Astrocyte of the hippocampus (primary cell): ENCODE results near the gene VSX1.

Experiments
- DNase-seq: peaks from one replicate; pipeline ENCODE4 v3.0.0; 2011; ENCODE audit warnings: low read depth, low spot score

The VSX1 gene

GRCh38 chr20:25065625-25066338 is 16.2 kb downstream of the VSX1 start:
- DNase-seq: peak; percentile 78

GRCh38 chr20:25065072-25065624 is 16.8 kb downstream of the VSX1 start:
- no peak for DNase-seq

- peak; percentile 62 for DNase-seq
These were observed 17.3 kb downstream of the VSX1 start for GRCh38 chr20:25064561-25065071.

- DNase-seq: no peak
These were observed 18.0 kb downstream of the VSX1 start for GRCh38 chr20:25063981-25064380.

GRCh38 chr20:25063546-25063945 is 18.4 kb downstream of the VSX1 start:
- no peak for DNase-seq

GRCh38 chr20:25062841-25063240 is 19.1 kb downstream of the VSX1 start:
- no peak for DNase-seq

- DNase-seq: no peak
These were observed 20.0 kb downstream of the VSX1 start for GRCh38 chr20:25061821-25062530.

GRCh38 chr20:25061103-25061799 is 20.7 kb downstream of the VSX1 start:
- DNase-seq: no peak

GRCh38 chr20:25059866-25060465 is 22.0 kb downstream of the VSX1 start:
- DNase-seq: no peak

GRCh38 chr20:25058847-25059810 is 22.8 kb downstream of the VSX1 start:
- DNase-seq: no peak

GRCh38 chr20:25058051-25058846 is 23.7 kb downstream of the VSX1 start, which contains the start of gene ACSS1:
Gene ACSS1 (minus strand): TSS chr20:25058139. CDS start chr20:25058102, 37 bp downstream.
- peak; percentile 56 for DNase-seq

- DNase-seq: peak; percentile 67
These were observed 24.5 kb downstream of the VSX1 start for GRCh38 chr20:25057234-25058050.

- DNase-seq: no peak
These were observed 25.2 kb downstream of the VSX1 start for GRCh38 chr20:25056690-25057233.

GRCh38 chr20:25055711-25056495 is 26.0 kb downstream of the VSX1 start:
- no peak for DNase-seq

GRCh38 chr20:25054995-25055629 is 26.8 kb downstream of the VSX1 start:
- DNase-seq: peak; percentile 29

GRCh38 chr20:25054096-25054820 is 27.7 kb downstream of the VSX1 start:
- no peak for DNase-seq
